ENCODE results near the gene METTL1. TPM values are rescaled to one million over a fixed set of nuclear protein-coding genes. Genes with fewer than 3 reads are reported as not detected.
"Not testable (repeated sequence)": the region's sequence is repeated elsewhere in the genome, so short reads cannot be mapped to it uniquely, and the experiment has no call there.

Gene METTL1
- 15.6 and 30.1 TPM in 2 replicates for total RNA-seq (2014; rRNA removed; shearing (Covaris generic))

DNA sequence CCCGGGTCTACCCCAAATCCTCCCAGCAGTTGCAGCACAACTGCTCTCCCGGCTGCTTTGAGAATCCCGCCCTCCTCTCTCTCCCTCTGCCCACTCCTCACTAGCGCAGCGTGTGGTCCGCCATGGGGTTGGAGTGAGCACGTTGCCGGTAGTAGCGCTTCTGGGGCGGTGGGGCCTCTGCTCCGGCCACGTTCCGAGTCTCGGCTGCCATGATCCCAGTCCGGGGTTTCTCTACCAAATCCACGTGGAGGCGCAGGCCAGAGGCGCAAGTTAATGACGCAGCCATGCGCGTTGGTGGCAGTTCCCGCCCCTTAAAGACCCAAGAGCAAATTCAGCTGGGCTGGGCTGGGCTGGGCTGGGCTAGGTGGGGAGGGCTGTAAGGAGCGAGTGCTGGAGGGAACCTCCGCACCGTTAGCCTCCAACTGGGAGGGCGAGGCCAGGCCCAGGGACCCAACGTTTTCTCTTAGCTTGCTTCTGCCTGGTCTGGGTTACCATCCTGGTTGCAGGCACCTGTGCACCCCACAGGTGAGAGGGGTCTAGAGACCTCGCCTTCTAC, at the start of gene METTL1:
Gene METTL1, minus strand, starts transcription at position 233 of the 556 bp plus-strand sequence. Its CDS starts 22 bp downstream, at position 211.
- in situ Hi-C loops (cut with HindIII; ENCODE audit: low sequenced_read_pairs), result no loop called here
- peak; percentile 97 for DNase-seq (ENCODE audit: low spot score)

DNA sequence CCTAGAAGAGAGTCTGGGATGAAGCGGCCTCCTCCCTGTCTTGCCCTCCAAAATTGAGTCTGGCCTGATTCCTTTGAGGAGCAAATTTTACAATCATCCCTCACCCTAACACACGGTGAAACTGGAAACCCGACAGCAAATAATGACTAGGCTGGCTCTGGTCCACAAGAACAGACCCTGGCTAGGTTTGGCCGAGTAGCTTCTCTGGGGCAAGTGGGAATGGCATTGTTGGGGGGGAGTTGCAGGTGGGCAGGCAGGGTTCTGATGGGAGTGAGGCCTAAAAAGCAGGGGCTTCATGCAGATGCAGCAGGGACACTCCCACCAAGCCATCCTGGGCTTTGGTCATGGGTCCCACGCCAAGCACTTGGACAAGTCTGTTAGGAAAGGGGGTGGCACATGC, 49.1 kb upstream of the METTL1 start:
- in situ Hi-C loops (cut with HindIII; ENCODE audit: low sequenced_read_pairs); DNase-seq (ENCODE audit: low spot score): not testable (repeated sequence)

DNA sequence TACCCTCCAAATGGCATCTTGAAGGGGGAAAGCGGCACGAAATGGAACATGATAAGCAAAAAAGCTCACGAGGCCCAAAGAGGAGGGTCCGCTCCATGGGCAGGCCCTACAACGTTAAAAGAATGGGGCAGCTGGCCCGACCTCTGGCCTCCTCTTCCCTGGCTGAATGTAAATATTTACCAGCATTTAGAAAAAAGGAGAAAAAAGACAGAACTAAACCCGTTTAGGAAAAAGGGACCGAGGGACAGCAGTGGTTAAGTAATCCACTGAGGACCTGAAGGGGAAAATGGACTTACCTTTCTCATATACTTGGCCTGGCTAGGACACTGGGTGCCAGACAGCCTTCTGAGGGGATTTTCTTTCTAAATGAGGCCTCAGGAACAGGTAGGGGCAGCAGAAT, 48.2 kb upstream of the METTL1 start:
- in situ Hi-C loops (cut with HindIII; ENCODE audit: low sequenced_read_pairs); DNase-seq (ENCODE audit: low spot score): not testable (repeated sequence)

DNA sequence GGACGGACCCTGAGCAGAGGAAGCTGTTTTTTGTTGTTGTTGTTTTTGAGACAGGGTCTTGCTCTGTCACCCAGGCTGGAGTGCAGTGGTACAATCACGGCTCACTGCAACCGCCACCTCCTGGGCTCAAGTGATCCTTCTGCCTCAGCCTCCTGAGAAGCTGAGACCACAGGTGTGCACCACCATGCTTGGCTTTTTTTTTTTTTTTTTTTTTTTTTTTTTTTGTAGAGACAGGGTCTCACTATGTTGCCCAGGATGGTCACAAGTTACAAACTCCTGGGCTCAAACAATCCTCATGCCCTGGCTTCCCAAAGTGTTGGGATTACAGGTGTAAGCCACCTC, 46.1 kb upstream of the METTL1 start:
- in situ Hi-C loops (cut with HindIII; ENCODE audit: low sequenced_read_pairs); DNase-seq (ENCODE audit: low spot score): not testable (repeated sequence)

DNA sequence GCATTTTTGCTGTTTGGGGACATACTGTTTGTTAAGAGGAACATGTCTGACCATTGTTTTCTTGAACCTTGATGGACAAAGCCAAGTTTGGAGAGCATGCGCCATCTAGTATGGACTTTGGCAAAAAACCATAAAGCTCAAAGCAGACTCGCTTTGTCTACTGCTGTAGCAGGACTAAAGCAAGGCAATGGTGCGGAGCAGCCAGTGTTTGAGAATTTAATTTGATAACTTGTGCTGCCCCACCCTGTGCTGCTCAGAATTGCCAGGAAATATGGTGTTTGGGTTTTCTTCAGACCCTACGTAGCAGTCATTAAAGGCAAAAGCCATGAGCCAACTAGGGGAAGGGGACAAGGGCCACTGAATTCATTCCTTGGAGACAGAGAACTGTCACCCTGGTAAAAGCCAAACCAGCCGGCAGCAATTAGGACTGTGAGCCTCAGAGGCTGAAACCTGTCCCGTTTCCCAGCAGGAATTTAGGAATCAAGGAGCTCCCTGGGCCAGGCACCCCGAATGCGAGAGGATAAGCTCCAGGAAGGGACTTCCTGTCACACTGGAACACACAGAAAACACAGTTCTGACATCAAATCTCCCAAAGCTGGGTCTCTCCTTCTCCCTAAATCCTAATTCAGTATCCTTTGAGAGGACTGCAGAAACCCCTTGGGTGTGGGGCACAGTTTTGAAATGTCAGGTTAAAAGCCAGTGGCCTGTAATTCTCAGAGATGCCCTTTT, 45.5 kb upstream of the METTL1 start:
- DNase-seq (ENCODE audit: low spot score), result no peak
- in situ Hi-C loops (cut with HindIII; ENCODE audit: low sequenced_read_pairs), result no loop called here

DNA sequence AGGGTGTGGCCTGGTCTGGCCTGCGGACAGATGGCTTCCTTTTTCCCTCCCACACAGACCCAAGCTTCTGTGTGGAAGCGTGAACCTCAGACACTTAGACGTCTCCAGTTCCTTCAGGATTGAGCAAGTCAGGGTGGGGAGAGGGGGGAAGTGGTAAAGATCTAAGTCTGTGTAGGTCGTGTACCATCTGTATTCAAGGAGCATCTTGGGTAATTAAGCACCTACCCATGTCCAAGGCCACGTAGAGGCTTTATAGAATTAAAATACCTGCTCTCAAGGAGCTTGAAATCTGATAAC, 44.9 kb upstream of the METTL1 start:
- in situ Hi-C loops (cut with HindIII; ENCODE audit: low sequenced_read_pairs), result no loop called here
- DNase-seq (ENCODE audit: low spot score), result no peak

DNA sequence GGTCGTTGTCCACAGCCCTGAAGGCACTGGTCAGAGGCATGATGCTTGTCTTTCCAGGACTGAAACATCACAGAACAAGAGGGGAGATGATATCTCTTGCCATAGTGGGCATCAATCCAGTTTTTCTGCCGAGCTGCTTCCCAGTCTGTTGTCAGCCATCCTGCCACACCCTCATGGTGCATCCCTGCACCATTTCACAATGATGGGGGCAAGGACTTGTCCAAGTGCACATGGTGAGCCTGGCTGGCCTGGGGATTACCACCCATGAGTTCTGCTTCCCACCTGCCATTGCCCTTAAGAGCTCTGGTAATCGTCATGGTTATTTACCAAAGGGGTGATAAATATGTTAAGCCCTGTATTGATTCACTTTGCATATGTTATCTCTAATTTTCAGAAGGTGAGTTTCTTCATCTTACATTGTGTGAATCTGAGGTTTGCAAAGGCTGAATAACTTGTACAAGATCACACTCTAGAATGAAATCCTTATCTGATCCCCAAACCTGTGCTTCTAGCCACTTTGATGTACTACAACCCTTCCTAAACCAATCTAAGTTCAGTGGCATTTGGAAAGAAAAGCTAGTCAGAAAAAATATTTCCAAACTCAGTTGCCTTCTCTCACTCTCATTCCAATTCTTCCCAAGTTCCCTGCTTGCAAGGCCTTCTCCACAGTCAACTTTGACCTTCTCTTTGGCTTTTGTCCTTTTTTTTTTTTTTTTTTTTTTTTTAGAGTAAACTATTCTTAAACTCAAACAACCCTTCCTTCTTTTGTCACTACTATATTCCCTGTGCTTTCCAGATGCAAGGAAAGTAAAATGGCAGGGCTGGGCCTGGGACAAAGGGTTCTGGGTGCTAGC, 44.3 kb upstream of the METTL1 start:
- in situ Hi-C loops (cut with HindIII; ENCODE audit: low sequenced_read_pairs), result no loop called here
- no peak for DNase-seq (ENCODE audit: low spot score)

DNA sequence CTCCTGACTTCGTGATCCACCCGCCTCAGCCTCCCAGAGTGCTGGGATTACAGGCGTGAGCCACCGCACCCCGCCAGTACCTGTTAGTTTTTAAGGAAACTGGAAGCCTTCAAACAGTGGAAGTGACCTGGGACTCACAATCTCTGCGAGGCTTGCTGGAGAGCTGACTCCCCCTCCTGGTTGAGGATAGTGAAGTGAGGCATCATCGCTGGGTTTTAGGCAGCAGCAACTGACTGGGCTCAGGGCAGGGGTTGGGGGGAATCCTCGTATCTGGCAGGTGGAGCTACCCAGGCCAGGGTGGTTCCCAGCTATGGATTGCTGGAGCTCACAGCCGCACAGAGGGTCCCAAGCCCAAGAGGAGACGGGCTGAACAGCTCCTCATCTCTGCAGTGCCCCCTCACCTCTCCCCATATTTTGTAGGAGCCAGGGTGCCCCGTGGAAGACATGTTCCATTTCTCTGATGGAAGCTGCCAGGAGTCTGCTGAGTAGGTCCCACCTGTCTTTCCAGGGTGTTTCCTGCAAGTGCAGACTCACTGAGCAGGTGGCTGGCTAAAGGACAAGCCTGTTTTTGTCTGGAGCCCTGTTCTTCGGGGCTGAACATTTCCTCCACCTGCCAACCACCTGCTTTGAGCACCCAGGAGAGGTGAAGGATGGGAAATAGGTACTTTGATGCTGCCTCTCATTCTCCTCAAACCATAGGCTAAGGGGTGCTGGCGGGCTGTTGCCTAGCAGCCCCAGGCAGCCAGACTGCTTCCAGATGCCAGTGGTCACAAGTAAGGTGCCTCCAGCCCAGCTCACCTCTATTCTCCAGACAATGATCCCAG, 43.5 kb upstream of the METTL1 start:
- in situ Hi-C loops (cut with HindIII; ENCODE audit: low sequenced_read_pairs), result no loop called here
- peak; percentile 62 for DNase-seq (ENCODE audit: low spot score)

DNA sequence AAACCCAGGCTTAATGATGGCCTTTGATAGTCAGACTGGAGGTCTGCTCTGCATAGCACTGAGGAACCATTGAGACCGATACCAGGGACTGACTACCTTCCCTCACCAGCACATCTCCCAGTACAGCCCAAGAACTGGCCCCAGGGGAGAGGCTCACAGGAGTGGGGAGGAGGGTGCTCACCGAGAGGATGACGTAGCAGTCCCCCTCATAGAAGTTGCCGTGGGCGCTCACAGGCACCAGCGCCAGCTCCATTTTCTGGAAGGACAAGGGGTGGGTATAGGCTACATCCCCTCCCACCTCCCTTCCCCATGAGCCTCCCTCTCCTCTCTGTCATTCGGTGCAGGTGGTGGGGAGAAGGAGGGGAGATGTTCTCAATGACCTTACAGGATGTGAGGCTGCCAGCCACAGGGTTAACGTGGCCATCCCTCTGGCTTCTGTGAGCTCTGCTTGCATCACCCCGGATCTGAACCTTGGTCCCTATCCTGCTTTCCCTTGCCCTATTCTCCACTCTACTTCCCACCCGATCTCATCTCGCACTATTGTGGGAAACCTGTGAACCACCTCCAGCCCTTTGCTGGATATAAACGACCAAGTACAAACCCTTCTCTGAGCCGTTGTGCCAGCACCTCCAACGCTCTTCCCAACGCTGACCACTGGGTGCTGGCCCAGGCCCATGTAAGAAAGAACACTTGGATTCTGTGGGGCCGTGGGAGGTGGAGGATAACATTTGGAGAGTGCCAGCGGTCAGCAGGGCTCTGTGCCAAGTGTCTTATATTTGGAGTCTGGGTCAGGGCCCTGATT, 42.3 kb upstream of the METTL1 start:
- in situ Hi-C loops (cut with HindIII; ENCODE audit: low sequenced_read_pairs), result no loop called here
- DNase-seq (ENCODE audit: low spot score), result no peak

DNA sequence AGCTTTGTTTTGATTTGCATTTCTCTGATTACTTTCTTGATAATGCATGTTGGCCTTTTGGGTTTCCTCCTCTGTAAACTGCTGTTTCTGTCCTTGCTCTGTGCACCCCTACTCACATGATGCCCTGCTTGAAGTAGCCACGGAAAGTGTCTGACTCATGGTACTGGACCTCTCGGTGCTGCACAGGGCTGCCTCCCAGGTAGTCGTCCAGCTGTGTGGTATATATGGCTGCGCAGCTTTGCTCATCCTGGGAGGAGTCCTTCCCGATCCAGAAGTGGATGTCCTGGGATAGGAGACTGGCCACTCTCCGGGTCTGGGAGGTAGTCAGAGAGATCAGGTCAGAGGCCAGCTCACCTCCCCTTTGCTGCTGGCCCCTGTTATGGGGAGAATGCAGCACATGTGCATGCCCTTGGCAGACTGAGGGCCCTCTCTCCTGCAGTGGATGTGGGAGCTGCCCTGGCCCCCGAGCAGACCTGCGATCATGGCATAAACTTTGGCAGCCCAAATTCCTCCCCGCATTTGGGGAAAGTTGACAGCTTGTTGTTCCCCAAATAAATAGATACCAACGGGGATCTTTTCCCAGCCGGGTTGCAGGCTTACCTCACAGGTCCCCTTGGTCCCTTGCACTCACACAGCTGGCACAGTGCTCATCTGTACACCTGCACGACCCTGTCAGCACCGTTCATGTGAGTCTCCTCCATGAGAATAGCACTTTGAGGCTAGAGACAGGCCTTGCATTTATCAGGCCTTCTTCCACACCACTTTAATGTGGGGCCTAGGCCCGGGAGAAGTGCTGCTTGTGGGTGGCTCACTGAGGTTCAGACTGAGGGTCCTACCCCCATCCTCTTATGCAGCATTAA, 41.4 kb upstream of the METTL1 start:
- in situ Hi-C loops (cut with HindIII; ENCODE audit: low sequenced_read_pairs), result no loop called here
- no peak for DNase-seq (ENCODE audit: low spot score)

DNA sequence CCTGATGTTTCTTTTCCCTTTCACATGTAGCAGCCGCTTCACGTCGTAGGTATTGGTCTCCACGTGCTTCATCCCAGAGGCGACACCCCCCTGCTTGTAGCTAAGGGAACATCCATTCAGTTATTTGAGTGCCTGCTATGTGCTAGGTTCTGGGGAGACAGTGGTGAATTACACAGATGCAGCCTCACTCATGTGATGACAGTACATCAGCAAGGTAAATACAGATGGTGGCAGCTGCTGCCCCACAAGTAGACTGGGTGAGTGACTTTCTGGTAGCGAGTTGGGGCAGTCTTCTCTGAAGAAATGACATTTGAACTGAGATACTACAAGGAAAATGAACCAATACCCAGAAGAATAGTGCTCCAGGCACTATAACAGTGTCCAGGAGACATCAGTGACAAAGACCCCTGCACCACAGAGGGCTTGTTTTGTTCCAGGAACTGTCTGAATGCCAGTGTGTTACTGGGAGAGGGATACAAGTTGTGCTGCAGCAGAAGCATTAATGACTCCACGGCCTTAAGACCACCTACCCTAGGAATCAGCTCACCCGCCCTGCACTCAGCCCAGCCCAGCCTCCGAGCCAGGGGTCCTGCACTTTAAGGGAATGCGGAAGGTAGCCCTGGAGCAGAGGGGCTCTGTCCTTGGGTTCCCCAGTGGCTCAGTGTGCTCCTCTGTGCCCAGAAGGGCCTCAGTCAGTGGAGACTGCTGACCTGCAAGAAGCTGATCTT, 39.3 kb upstream of the METTL1 start:
- in situ Hi-C loops (cut with HindIII; ENCODE audit: low sequenced_read_pairs), result no loop called here
- DNase-seq (ENCODE audit: low spot score), result no peak

DNA sequence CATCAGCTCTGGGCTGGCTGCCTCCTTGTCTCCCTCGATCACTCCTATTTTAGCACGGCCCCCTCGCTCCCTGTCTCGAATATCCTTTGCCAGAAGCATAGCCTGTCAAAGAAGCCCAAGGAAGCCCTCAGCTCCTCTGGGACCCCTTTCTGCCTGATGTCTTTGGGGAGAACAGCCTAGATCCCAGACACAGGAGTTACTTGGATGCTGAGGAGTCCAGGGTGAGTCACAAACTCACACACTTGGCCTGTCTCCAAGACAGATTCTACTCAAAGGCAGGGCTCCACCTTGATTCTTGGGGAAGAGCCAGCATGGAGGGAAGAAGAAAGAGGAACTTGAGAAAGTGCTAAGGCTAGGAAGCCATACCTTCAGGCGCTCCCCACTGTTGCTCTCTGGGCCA, 38.5 kb upstream of the METTL1 start:
- no peak for DNase-seq (ENCODE audit: low spot score)
- in situ Hi-C loops (cut with HindIII; ENCODE audit: low sequenced_read_pairs), result no loop called here

DNA sequence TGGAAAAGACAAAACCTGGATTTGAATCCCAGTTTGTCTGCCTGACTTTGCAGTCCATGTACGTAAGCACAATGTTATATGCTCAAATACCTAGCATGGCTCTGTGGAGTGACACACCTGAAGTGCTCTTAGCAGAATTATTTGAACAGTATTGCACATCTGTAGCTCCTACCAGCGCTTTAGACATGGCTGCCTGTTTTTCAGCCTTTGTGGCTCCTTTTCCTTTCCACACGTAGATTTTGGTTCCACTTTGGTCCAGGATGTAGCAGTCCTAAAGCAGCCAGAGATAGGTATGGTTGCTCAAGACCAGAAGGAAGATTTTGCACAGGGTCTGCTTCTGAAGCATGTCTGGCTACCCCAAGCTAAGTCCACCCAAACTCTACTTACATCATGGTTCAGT, 37.5 kb upstream of the METTL1 start:
- no peak for DNase-seq (ENCODE audit: low spot score)
- in situ Hi-C loops (cut with HindIII; ENCODE audit: low sequenced_read_pairs), result no loop called here

DNA sequence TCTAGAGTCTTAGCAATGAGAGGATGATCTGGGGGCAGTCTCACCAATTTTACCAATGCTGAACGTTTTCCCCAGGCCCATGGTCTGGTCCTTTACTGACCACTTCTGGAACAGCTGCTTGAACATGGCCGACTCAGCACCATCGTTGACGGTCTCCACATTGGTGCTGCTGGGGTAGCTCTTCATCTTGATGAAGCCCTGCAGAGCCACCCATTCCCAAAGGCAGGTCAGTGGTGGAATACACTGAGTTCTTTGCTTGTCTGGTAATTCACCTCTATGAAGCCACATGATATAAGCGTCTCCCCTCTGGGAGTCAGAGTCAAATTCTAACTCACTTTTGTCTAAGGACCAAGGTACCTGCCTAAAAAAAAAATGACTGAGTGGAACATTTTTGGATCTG, 36.4 kb upstream of the METTL1 start:
- in situ Hi-C loops (cut with HindIII; ENCODE audit: low sequenced_read_pairs), result no loop called here
- no peak for DNase-seq (ENCODE audit: low spot score)

DNA sequence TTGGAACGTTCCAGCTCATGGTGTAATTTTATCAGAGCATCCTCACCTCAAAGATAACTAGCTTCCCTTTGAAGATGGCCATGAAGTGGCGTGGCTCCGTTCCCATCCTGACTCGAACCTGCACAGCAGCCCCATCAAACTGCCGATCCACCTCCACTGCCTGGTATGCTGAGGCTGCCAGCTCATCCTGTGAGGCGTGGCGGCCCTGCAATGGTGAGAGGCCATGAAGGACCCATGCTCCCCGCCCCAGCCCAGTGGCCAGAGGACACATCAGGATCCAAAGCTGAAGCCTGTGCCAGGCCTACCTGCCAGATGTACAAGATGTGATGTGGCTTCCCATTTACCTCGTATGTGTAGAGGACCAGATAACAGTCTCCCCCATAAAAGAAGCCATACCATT, 35.4 kb upstream of the METTL1 start:
- in situ Hi-C loops (cut with HindIII; ENCODE audit: low sequenced_read_pairs), result no loop called here
- DNase-seq (ENCODE audit: low spot score), result no peak

DNA sequence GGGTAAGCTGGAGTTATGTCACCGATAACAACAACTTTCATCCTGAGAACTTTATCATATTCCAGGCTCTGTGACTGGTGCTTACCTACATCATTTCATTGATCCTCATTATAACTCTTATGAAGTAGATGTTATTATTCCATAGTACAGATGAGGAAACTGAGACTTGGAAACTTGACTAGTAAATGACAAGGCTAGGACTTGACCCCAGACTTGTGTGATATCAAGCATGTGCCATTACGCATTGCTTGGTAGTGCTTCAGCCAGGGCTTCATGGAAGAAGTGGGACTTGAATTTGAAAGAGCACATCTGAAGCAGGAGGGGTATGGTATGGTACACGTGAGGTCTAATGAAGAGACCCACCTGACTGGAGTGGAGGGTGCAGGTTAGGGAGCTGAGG, 34.8 kb upstream of the METTL1 start:
- no peak for DNase-seq (ENCODE audit: low spot score)

DNA sequence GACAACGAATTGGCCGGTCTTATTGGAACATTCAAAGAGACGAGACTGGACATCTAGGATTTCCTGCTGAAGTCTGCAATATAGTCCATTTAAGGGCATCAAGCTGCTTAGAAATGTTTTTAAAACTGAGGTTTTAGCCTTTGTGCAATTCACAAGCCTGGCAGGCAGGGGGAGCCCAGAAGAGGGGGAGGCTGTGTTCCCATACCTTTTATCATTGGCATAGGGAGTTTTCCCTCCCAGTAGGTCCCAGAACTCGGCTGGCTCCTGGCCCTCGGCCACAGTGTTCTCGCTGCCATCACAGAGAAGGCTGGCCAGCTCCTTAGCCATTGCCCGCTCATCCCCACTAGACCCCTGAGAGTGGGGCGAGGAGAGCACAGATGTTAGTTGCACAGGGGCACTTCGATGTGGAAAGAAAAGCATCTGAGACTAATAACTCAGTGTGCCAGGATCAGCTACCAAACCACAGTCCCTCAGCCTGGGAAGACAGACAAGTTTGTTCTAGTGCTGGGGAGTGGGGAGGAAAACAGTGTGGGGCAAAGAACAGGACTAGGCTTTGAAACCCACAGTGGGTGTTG, 31.5 kb upstream of the METTL1 start:
- DNase-seq (ENCODE audit: low spot score), result peak; percentile 79
- in situ Hi-C loops (cut with HindIII; ENCODE audit: low sequenced_read_pairs), result no loop called here

More for the DNA sequence above, 34.8 kb upstream of the METTL1 start:
- in situ Hi-C loops (cut with HindIII; ENCODE audit: low sequenced_read_pairs), result no loop called here

Measured in G401 (cell line).